ENCODE measurements around the gene XCL1.
A peak's percentile ranks its signal among the peaks of the same experiment; 100 is the strongest.
"Not testable (repeated sequence)": the region's sequence is repeated elsewhere in the genome, so short reads cannot be mapped to it uniquely, and the experiment has no call there.

XCL1 gene, protein sequence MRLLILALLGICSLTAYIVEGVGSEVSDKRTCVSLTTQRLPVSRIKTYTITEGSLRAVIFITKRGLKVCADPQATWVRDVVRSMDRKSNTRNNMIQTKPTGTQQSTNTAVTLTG

DNA sequence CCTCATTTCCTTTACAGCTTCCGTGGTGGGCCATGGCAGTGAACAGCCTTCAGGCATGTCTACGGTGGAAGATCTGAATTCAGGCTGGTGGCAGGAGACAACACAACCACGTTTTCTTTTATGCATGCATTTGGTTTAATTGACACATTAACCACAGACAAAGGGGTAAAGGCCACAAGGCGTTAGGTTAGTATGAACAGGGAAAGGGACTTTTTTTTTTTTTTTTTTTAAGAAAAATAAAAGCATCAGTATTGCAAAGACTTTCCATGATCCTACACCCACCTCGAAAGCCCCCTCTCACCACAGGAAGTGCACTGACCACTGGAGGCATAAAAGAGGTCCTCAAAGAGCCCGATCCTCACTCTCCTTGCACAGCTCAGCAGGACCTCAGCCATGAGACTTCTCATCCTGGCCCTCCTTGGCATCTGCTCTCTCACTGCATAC lies at the start of gene XCL1:
XCL1 (plus strand) TSS at position 361 of the 444 bp plus-strand sequence; CDS start at position 394, 33 bp downstream.
- not testable (repeated sequence) for DNase-seq (ENCODE audit: low read depth)

- DNase-seq (ENCODE audit: low read depth), result no peak
Measured at GRCh38 chr1:168529518-168529917, 46.9 kb upstream of the XCL1 start.

GRCh38 chr1:168531615-168532345 lies 44.6 kb upstream of the XCL1 start:
- DNase-seq (ENCODE audit: low read depth), result no peak

GRCh38 chr1:168535536-168535935 lies 40.9 kb upstream of the XCL1 start:
- DNase-seq (ENCODE audit: low read depth), result no peak

GRCh38 chr1:168540798-168541197 lies 35.6 kb upstream of the XCL1 start:
- not testable (repeated sequence) for DNase-seq (ENCODE audit: low read depth)

- not testable (repeated sequence) for DNase-seq (ENCODE audit: low read depth)
Measured at GRCh38 chr1:168542978-168543377, 33.4 kb upstream of the XCL1 start.

DNA sequence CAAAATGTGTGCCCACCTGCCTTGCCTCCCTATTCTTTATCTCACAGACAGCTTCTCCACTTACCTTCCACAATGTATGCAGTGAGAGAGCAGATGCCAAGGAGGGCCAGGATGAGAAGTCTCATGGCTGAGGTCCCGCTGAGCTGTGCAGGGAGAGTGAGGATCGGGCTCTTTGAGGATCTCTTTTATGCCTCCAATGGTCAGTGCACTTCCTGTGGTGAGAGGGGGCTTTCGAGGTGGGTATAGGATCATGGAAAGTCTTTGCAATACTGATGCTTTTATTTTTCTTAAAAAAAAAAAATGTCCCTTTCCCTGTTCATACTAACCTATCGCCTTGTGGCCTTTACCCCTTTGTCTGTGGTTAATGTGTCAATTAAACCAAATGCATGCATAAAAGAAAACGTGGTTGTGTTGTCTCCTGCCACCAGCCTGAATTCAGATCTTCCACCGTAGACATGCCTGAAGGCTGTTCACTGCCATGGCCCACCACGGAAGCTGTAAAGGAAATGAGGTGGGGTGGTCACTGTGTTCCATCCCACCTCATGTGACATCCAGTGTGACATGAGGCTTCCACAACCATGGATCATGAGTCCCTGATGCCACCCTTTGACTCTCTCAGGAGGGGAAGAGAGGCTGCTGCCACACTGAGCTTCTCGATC lies 32.4 kb upstream of the XCL1 start, which contains the start of gene XCL2:
XCL2 (minus strand) TSS at position 158 of the 659 bp plus-strand sequence; CDS start at position 125, 33 bp downstream.
- DNase-seq (ENCODE audit: low read depth), result not testable (repeated sequence)

- peak; percentile 74 for DNase-seq (ENCODE audit: low read depth)
Measured at GRCh38 chr1:168545678-168546552, 30.5 kb upstream of the XCL1 start.

GRCh38 chr1:168546553-168546895 lies 29.9 kb upstream of the XCL1 start:
- not testable (repeated sequence) for DNase-seq (ENCODE audit: low read depth)

DNA sequence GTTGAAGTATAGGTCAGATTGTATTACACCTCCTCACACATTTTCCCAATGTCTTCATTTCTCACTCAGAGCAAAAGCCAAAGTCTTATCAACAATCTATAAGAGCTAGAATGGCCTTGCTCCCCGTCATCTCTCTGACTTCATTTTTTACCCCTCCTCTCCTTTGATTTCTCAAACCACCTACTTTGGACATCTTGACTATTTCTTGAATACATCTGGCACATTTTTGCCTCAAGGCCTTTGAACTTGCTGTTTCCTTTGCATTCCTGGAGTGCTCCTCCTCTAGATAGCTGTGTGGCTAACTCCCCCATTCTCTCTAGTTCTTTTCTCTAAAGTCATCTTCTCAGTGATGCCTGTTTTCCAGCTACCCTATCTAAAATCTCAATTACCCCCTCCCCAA lies 25.4 kb upstream of the XCL1 start:
- peak; percentile 97 for DNase-seq (ENCODE audit: low read depth)

GRCh38 chr1:168551688-168552087 lies 24.7 kb upstream of the XCL1 start:
- DNase-seq (ENCODE audit: low read depth), result peak; percentile 3

GRCh38 chr1:168552961-168553360 lies 23.4 kb upstream of the XCL1 start:
- peak; percentile 93 for DNase-seq (ENCODE audit: low read depth)

GRCh38 chr1:168553680-168554553 lies 22.5 kb upstream of the XCL1 start:
- no peak for DNase-seq (ENCODE audit: low read depth)

DNA sequence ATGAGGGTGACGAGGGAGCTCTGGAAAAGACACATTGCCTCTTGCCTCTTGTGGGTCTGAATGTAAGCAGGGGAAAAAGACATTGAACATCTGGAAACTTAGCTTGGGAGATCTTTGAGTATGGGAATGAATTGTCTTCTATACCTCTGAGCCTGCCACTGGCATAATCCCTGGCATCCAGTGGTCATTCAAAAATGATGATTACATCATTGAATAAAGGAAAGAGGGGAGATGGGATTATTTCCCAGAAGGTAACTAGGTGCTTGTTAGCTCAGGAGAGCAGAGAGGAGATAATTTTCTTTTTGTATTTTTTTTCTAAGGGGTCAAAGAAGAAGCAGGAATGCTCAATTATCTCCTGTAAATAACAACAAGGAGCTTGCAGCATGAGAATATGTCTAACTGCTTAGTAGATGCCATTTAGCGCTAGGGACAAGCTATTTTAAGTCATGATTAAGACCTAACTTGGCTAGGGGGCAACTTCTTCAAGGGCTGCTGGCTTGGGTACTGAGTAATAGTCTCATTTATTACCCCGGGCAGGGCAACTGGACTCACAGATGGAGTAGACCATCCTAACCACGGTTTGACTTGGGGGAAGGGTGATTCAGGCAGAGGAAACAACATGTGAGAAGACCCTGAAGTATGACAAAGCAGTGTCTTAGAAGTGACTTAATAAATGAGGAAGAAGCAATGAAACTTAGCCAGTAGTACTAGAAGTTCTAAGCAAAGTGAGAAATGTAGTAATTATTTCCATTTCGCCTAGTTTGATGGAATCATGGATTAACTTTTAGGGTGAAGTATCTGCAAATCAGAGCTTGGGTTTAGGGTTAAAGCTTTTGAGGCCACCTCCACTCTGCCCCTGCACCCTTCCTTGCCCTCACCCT lies 21.6 kb upstream of the XCL1 start:
- no peak for DNase-seq (ENCODE audit: low read depth)

DNA sequence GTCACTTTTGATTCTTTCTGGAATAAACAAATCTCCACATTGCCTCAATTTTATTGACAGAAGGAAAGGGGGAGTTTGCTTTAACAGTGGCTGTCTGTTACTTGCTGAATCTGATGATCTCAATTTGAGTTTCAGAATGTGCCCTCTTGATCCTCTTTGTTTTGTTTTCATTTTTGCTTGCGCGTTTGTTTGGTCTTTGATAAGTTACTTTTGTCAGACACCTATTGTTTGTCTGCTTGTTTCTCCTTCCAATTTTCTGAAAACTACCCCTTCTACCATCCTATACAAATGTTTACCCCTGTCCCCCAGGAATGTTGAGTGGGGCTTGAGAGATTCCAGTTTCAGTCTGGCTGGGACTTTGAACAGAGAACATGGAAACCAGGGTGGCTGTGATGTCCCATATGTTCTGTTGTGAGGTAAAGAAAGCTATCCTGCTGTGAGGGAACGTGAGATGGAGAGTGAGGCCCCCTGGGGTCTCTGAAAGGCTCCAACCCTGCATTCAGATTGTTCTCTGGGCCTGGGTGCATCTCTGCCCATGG lies 20.8 kb upstream of the XCL1 start:
- no peak for DNase-seq (ENCODE audit: low read depth)

GRCh38 chr1:168556647-168557046 lies 19.8 kb upstream of the XCL1 start:
- no peak for DNase-seq (ENCODE audit: low read depth)

DNA sequence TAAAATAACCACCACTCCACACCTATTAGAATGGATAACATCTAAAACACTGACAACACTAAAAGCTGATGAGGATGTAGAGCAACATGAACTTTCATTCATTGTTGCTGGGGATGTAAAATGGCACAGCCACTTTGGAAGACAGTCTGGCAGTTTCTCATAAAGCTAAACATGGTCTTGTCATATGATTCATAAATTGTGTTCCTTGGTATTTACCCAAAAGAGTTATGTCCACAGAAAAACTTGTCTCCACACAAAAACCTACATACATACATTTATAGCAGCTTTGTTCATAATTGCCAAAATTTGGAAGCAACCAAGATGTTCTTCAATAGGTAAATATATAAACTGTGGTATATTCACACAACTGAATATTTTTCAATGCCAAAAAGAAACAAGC lies 16.0 kb upstream of the XCL1 start:
- no peak for DNase-seq (ENCODE audit: low read depth)

DNA sequence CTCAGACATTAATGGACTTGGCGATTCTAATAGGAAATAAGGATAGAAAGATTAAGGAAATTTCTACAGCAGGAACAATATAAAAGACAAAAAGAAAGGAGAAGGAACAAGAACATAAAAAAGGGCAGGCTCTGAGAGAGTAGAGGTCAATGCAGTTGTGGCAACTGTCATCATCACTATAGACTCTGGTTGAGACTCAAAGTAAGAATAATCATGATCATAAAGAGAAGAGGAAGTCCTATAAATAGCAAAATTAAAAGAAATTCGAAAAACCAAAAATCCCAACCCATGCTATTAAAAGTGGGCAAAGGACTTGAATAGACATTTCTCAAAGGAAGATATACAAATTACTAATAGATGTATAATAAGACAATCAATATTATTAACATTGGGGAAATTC lies 14.4 kb upstream of the XCL1 start:
- no peak for DNase-seq (ENCODE audit: low read depth)

- peak; percentile 9 for DNase-seq (ENCODE audit: low read depth)
Measured at GRCh38 chr1:168565825-168566224, 10.6 kb upstream of the XCL1 start.

GRCh38 chr1:168567007-168567406 lies 9.4 kb upstream of the XCL1 start:
- no peak for DNase-seq (ENCODE audit: low read depth)
